HEK293 (cell line): ENCODE data around the gene KIZ.

Source experiments
- BCL6B ChIP-seq: fragments of 450-650 bp; formaldehyde crosslinking; IDR thresholded peaks from 2 replicates; pipeline ENCODE4 v1.5.1; 2017; ENCODE audit warnings: missing biosample characterization, missing genetic modification characterization
- INSM2 ChIP-seq: fragments of 450-650 bp; formaldehyde crosslinking; IDR thresholded peaks from 2 replicates; pipeline ENCODE4 v1.5.1; 2016; ENCODE audit warnings: missing biosample characterization, missing genetic modification characterization
- KLF17 ChIP-seq: fragments of 450-650 bp; formaldehyde crosslinking; IDR thresholded peaks from 2 replicates; pipeline ENCODE4 v1.5.1; 2016; ENCODE audit warnings: missing biosample characterization, missing genetic modification characterization
- KLF8 ChIP-seq: fragments of 450-650 bp; formaldehyde crosslinking; IDR thresholded peaks from 2 replicates; pipeline ENCODE4 v1.5.1; 2016; ENCODE audit warnings: missing biosample characterization, missing genetic modification characterization
- PRDM1 ChIP-seq: fragments of 450-650 bp; formaldehyde crosslinking; IDR thresholded peaks from 2 replicates; pipeline ENCODE4; 2016; ENCODE audit warnings: missing biosample characterization, missing genetic modification characterization
- REST ChIP-seq: fragments of 450-650 bp; formaldehyde crosslinking; IDR thresholded peaks from 2 replicates; pipeline ENCODE4 v1.5.1; 2016; ENCODE audit warnings: missing biosample characterization, missing genetic modification characterization
- SCRT2 ChIP-seq: fragments of 450-650 bp; formaldehyde crosslinking; IDR thresholded peaks from 2 replicates; pipeline ENCODE4 v1.5.1; 2016; ENCODE audit warnings: missing biosample characterization, missing genetic modification characterization
- TCF7L2 ChIP-seq: IDR thresholded peaks from 2 replicates; pipeline ENCODE4 v1.6.1; 2011; ENCODE audit warnings: low read depth, mild to moderate bottlenecking, inconsistent platforms, low read length, moderate library complexity, borderline replicate concordance
- ZBTB8A ChIP-seq: fragments of 450-650 bp; formaldehyde crosslinking; IDR thresholded peaks from 2 replicates; pipeline ENCODE4 v1.5.1; 2016; ENCODE audit warnings: missing biosample characterization, missing genetic modification characterization
- ZFP37 ChIP-seq: fragments of 450-650 bp; formaldehyde crosslinking; IDR thresholded peaks from 2 replicates; pipeline ENCODE4 v1.5.1; 2016; ENCODE audit warnings: missing biosample characterization, missing genetic modification characterization
- ZNF10 ChIP-seq: fragments of 450-650 bp; formaldehyde crosslinking; IDR thresholded peaks from 2 replicates; pipeline ENCODE4 v1.5.1; 2017; ENCODE audit warnings: missing biosample characterization, missing genetic modification characterization
- ZNF23 ChIP-seq: fragments of 450-650 bp; formaldehyde crosslinking; IDR thresholded peaks from 2 replicates; pipeline ENCODE4 v1.5.1; 2016; ENCODE audit warnings: missing biosample characterization, missing genetic modification characterization, borderline replicate concordance
- ZNF239 ChIP-seq: fragments of 450-650 bp; formaldehyde crosslinking; IDR thresholded peaks from 2 replicates; pipeline ENCODE4 v1.5.1; 2016; ENCODE audit warnings: missing biosample characterization, missing genetic modification characterization
- ZNF274 ChIP-seq, 2 experiments: fragments of 200-500 bp in 1 of 2; fragments of 450-650 bp in 1 of 2; sonication (Bioruptor generic) in 1 of 2; formaldehyde crosslinking in 1 of 2; IDR thresholded peaks; 2 replicates each; pipeline versions ENCODE4 v1.5.1 to v1.6.1; 2014 to 2016; ENCODE audit warnings: borderline replicate concordance in 1 of 2, inconsistent platforms in 1 of 2, low read length in 1 of 2, missing biosample characterization in 1 of 2, missing genetic modification characterization in 1 of 2
- ZNF391 ChIP-seq: fragments of 450-650 bp; formaldehyde crosslinking; IDR thresholded peaks from 2 replicates; pipeline ENCODE4 v1.5.1; 2016; ENCODE audit warnings: low read depth, missing biosample characterization, missing genetic modification characterization, borderline replicate concordance
- ZNF48 ChIP-seq: fragments of 450-650 bp; formaldehyde crosslinking; IDR thresholded peaks from 2 replicates; pipeline ENCODE4 v1.5.1; 2016; ENCODE audit warnings: missing biosample characterization, missing genetic modification characterization
- ZNF513 ChIP-seq: fragments of 450-650 bp; IDR thresholded peaks from 2 replicates; pipeline ENCODE4 v1.5.1; 2018; ENCODE audit warnings: missing biosample characterization, missing genetic modification characterization
- ZNF624 ChIP-seq: fragments of 450-650 bp; formaldehyde crosslinking; IDR thresholded peaks from 2 replicates; pipeline ENCODE4 v1.5.1; 2017; ENCODE audit warnings: missing biosample characterization, missing genetic modification characterization
- TF ChIP-seq, protein P1 (sequence below): fragments of 450-650 bp; formaldehyde crosslinking; IDR thresholded peaks from 2 replicates; pipeline ENCODE4 v1.5.1; 2017; ENCODE audit warnings: missing biosample characterization, missing genetic modification characterization
- TF ChIP-seq, protein P2 (sequence below): fragments of 450-650 bp; formaldehyde crosslinking; IDR thresholded peaks from 2 replicates; pipeline ENCODE4 v1.5.1; 2016; ENCODE audit warnings: missing biosample characterization, missing genetic modification characterization
- TF ChIP-seq, protein P3 (sequence below): fragments of 450-650 bp; formaldehyde crosslinking; IDR thresholded peaks from 2 replicates; pipeline ENCODE4 v1.5.0; 2017; ENCODE audit warnings: missing biosample characterization, missing genetic modification characterization, borderline replicate concordance

Gene KIZ

GRCh38 chr20:21182832-21183563, 57.1 kb downstream of the KIZ start (continued):
- TF ChIP-seq KLF17 (tag by site-specific recombination) (no peak), REST (tag by site-specific recombination) (no peak), INSM2 (tag by site-specific recombination) (peak; percentile 87), ZNF10 (tag by site-specific recombination) (no peak), KLF8 (tag by site-specific recombination) (peak; percentile 32; the same call in 1 of the 2 replicates), ZNF274 (IDR thresholded peaks at IDR 0.05; ENCODE audit: low read length) (no peak), ZNF274 (tag by site-specific recombination; IDR thresholded peaks at IDR 0.05; ENCODE audit: borderline replicate concordance) (no peak), BCL6B (tag by site-specific recombination) (no peak), PRDM1 (tag by site-specific recombination) (0 out of 2 replicates have a peak, but pooled peaks have one; percentile 32), ZNF23 (no peak), ZBTB8A (tag by site-specific recombination) (no peak), ZNF239 (tag by site-specific recombination) (no peak), ZNF624 (no peak), SCRT2 (tag by site-specific recombination) (peak; percentile 72; the same call in 1 of the 2 replicates), ZNF391 (tag by site-specific recombination) (no peak), ZNF513 (no peak), ZNF48 (tag by site-specific recombination) (no peak), TCF7L2 (no peak), ZFP37 (no peak)
- TF ChIP-seq, protein P1, sequence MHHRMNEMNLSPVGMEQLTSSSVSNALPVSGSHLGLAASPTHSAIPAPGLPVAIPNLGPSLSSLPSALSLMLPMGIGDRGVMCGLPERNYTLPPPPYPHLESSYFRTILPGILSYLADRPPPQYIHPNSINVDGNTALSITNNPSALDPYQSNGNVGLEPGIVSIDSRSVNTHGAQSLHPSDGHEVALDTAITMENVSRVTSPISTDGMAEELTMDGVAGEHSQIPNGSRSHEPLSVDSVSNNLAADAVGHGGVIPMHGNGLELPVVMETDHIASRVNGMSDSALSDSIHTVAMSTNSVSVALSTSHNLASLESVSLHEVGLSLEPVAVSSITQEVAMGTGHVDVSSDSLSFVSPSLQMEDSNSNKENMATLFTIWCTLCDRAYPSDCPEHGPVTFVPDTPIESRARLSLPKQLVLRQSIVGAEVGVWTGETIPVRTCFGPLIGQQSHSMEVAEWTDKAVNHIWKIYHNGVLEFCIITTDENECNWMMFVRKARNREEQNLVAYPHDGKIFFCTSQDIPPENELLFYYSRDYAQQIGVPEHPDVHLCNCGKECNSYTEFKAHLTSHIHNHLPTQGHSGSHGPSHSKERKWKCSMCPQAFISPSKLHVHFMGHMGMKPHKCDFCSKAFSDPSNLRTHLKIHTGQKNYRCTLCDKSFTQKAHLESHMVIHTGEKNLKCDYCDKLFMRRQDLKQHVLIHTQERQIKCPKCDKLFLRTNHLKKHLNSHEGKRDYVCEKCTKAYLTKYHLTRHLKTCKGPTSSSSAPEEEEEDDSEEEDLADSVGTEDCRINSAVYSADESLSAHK (tag by site-specific recombination), result no peak
- TF ChIP-seq, protein P2, sequence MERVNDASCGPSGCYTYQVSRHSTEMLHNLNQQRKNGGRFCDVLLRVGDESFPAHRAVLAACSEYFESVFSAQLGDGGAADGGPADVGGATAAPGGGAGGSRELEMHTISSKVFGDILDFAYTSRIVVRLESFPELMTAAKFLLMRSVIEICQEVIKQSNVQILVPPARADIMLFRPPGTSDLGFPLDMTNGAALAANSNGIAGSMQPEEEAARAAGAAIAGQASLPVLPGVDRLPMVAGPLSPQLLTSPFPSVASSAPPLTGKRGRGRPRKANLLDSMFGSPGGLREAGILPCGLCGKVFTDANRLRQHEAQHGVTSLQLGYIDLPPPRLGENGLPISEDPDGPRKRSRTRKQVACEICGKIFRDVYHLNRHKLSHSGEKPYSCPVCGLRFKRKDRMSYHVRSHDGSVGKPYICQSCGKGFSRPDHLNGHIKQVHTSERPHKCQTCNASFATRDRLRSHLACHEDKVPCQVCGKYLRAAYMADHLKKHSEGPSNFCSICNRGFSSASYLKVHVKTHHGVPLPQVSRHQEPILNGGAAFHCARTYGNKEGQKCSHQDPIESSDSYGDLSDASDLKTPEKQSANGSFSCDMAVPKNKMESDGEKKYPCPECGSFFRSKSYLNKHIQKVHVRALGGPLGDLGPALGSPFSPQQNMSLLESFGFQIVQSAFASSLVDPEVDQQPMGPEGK, result no peak
- TF ChIP-seq, protein P3, sequence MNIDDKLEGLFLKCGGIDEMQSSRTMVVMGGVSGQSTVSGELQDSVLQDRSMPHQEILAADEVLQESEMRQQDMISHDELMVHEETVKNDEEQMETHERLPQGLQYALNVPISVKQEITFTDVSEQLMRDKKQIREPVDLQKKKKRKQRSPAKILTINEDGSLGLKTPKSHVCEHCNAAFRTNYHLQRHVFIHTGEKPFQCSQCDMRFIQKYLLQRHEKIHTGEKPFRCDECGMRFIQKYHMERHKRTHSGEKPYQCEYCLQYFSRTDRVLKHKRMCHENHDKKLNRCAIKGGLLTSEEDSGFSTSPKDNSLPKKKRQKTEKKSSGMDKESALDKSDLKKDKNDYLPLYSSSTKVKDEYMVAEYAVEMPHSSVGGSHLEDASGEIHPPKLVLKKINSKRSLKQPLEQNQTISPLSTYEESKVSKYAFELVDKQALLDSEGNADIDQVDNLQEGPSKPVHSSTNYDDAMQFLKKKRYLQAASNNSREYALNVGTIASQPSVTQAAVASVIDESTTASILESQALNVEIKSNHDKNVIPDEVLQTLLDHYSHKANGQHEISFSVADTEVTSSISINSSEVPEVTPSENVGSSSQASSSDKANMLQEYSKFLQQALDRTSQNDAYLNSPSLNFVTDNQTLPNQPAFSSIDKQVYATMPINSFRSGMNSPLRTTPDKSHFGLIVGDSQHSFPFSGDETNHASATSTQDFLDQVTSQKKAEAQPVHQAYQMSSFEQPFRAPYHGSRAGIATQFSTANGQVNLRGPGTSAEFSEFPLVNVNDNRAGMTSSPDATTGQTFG (tag by site-specific recombination), result no peak
